ENCODE results near the gene DOCK4.

GRCh38 chr7:111681242-111681641 lies 525.0 kb downstream of the DOCK4 start:
- TF ChIP-seq CTCF (IDR thresholded peaks at IDR 0.05) (no peak), POLR2A (IDR thresholded peaks at IDR 0.05) (no peak), POLR2AphosphoS5 (IDR thresholded peaks at IDR 0.05) (no peak)
